KOPT-K1 (cell line): ENCODE results near the gene PRRC2A.

Experiments
- H3K27ac ChIP-seq: fragments of 200-600 bp; sonication (generic); 2 replicates; pipeline ENCODE4 v1.5.1; 2016; ENCODE audit warnings: antibody characterized with exemption, mild to moderate bottlenecking, low read depth, low read length; ENCODE audit not compliant: poor library complexity, severe bottlenecking
- H3K36me3 ChIP-seq: fragments of 200-600 bp; sonication (generic); 2 replicates; pipeline ENCODE4 v1.5.1; 2017; ENCODE audit warnings: antibody characterized with exemption, mild to moderate bottlenecking, low read length, moderate library complexity; ENCODE audit not compliant: insufficient read depth
- H3K9me3 ChIP-seq: fragments of 200-600 bp; sonication (generic); 2 replicates; pipeline ENCODE4 v1.5.1; 2017; ENCODE audit warnings: antibody characterized with exemption, low read length, mild to moderate bottlenecking; ENCODE audit not compliant: insufficient read depth, poor library complexity, severe bottlenecking

Gene PRRC2A

GRCh38 chr6:31629014-31629413, 8.5 kb downstream of the PRRC2A start:
- no peak overlapping the region for H3K27ac ChIP-seq

GRCh38 chr6:31630177-31630934, 9.8 kb downstream of the PRRC2A start:
- Histone ChIP-seq H3K36me3 (peaks cover 100% of the 10 kb centered on the region), H3K9me3 (no peaks in the 10 kb centered on the region), H3K27ac (no peak overlapping the region)

More at GRCh38 chr6:31629014-31629413, 8.5 kb downstream of the PRRC2A start:
- Histone ChIP-seq H3K36me3 (peaks cover 100% of the 10 kb centered on the region), H3K9me3 (no peaks in the 10 kb centered on the region)

DNA sequence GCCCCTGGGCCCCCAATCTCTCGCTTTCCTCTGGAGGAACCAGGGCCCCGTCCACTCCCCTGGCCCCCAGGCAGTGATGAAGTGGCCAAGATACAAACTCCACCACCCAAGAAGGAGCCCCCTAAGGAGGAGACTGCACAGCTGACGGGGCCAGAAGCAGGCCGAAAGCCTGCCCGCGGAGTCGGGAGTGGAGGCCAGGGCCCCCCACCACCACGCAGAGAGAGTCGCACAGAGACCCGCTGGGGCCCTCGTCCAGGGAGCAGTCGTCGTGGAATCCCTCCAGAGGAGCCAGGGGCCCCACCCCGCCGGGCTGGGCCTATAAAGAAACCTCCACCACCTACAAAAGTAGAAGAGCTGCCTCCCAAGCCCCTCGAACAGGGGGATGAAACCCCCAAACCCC, 10.7 kb downstream of the PRRC2A start:
- peaks cover 100% of the 10 kb centered on the region for H3K36me3 ChIP-seq
- no peak overlapping the region for H3K27ac ChIP-seq
- H3K9me3 ChIP-seq, result no peaks in the 10 kb centered on the region

DNA sequence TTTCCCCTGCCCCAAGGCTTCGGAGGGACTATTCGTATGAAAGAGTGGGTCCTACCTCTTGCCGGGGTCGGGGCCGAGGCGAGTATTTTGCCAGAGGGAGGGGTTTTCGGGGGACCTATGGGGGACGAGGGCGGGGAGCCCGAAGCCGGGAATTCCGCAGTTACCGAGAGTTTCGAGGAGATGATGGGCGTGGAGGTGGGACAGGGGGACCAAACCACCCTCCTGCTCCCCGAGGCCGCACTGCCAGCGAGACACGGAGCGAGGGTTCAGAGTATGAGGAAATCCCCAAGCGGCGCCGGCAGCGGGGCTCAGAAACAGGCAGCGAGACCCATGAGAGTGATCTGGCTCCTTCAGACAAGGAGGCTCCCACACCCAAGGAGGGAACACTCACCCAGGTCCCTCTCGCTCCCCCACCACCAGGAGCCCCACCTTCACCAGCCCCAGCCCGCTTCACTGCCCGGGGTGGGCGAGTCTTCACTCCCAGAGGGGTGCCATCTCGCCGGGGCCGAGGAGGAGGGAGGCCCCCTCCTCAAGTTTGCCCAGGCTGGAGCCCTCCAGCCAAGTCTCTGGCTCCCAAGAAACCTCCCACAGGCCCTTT, 11.3 kb downstream of the PRRC2A start:
- H3K27ac ChIP-seq, result no peak overlapping the region
- peaks cover 100% of the 10 kb centered on the region for H3K36me3 ChIP-seq
- H3K9me3 ChIP-seq, result no peaks in the 10 kb centered on the region

DNA sequence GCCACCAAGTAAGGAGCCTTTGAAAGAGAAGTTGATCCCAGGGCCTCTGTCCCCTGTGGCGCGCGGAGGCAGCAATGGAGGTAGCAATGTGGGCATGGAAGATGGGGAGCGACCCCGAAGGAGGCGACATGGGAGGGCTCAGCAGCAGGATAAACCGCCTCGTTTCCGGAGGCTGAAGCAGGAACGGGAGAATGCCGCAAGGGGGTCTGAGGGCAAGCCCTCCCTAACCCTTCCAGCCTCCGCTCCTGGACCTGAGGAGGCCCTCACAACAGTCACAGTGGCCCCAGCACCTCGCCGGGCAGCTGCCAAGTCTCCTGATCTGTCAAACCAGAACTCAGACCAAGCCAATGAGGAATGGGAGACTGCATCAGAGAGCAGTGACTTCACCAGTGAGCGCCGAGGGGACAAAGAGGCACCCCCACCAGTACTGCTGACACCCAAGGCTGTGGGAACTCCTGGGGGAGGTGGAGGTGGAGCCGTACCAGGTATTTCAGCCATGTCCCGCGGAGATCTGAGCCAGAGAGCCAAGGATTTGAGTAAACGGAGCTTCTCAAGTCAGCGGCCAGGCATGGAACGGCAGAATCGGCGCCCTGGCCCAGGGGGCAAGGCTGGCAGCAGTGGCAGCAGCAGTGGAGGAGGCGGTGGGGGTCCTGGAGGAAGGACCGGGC, 11.9 kb downstream of the PRRC2A start:
- H3K27ac ChIP-seq, result no peak overlapping the region
- no peaks in the 10 kb centered on the region for H3K9me3 ChIP-seq
- H3K36me3 ChIP-seq, result peaks cover 100% of the 10 kb centered on the region

- Histone ChIP-seq H3K27ac (no peak overlapping the region), H3K36me3 (peaks cover 100% of the 10 kb centered on the region), H3K9me3 (no peaks in the 10 kb centered on the region)
These were observed 12.9 kb downstream of the PRRC2A start for GRCh38 chr6:31633447-31633846.

GRCh38 chr6:31634131-31634530, 13.6 kb downstream of the PRRC2A start:
- Histone ChIP-seq H3K36me3 (peaks cover 100% of the 10 kb centered on the region), H3K27ac (no peak overlapping the region), H3K9me3 (no peaks in the 10 kb centered on the region)

GRCh38 chr6:31634969-31635575, 14.6 kb downstream of the PRRC2A start:
- no peak overlapping the region for H3K27ac ChIP-seq
- peaks cover 100% of the 10 kb centered on the region for H3K36me3 ChIP-seq

GRCh38 chr6:31636698-31637596, 16.4 kb downstream of the PRRC2A start:
- Histone ChIP-seq H3K9me3 (no peaks in the 10 kb centered on the region), H3K27ac (no peak overlapping the region), H3K36me3 (peaks cover 100% of the 10 kb centered on the region)

More at GRCh38 chr6:31634969-31635575, 14.6 kb downstream of the PRRC2A start:
- H3K9me3 ChIP-seq, result no peaks in the 10 kb centered on the region

DNA sequence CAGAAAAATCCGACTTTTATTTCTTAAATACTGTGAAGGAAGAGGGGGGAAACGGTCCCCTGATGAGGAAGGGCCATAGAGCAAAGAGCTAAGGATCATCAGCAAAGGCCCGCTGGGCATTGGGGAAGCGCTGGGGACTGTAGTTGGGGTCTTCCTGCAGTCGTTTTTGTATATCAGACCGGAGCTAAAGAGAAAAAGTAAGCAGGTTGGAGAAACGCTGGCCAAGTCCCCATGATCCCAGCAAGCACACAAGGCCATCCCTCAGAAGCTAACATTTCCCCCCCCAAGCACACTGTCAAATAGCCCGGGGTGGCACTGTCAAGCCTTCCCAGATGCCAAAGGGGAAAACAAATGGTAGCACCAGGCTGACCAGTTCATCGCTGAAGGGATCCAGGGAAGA, 18.5 kb downstream of the PRRC2A start:
- Histone ChIP-seq H3K9me3 (no peaks in the 10 kb centered on the region), H3K36me3 (peaks cover 100% of the 10 kb centered on the region), H3K27ac (no peak overlapping the region)

DNA sequence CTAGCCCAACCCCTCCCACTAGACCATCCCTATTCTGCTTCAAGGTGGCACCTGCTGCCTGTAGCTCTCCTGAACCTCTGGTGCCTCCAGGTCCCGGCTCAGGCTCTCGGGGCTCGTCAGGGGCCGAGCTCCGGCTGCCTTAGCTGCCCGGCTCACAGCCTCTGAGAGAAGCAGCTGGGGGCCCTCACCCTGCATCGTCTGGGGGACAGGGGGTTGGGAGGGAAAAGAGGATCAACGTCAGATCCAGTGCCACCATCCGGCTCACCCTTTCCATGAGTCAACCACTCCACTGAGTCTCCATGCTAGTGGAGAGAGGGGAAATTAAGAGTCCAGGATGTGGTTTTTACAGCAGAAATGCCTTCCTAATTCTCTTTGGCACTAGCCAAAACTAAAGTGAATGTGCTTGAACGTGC, 18.9 kb downstream of the PRRC2A start:
- no peaks in the 10 kb centered on the region for H3K9me3 ChIP-seq
- H3K27ac ChIP-seq, result no peak overlapping the region
- peaks cover 100% of the 10 kb centered on the region for H3K36me3 ChIP-seq

GRCh38 chr6:31640612-31641011, 20.1 kb downstream of the PRRC2A start:
- Histone ChIP-seq H3K36me3 (peaks cover 100% of the 10 kb centered on the region), H3K9me3 (no peaks in the 10 kb centered on the region), H3K27ac (no peak overlapping the region)

GRCh38 chr6:31641370-31641769, 20.9 kb downstream of the PRRC2A start:
- Histone ChIP-seq H3K27ac (no peak overlapping the region), H3K36me3 (peaks cover 100% of the 10 kb centered on the region), H3K9me3 (no peaks in the 10 kb centered on the region)

GRCh38 chr6:31642798-31643570, 22.5 kb downstream of the PRRC2A start:
- no peak overlapping the region for H3K27ac ChIP-seq
- peaks cover 98% of the 10 kb centered on the region for H3K36me3 ChIP-seq
- no peaks in the 10 kb centered on the region for H3K9me3 ChIP-seq
